ENCODE measurements around the gene ITPRID1.

- TF ChIP-seq CTCF (IDR thresholded peaks at IDR 0.05; ENCODE audit: low read depth, low read length, poor library complexity, severe bottlenecking) = no peak
- no peak for TF ChIP-seq EZH2phosphoT487 (IDR thresholded peaks at IDR 0.05; ENCODE audit: borderline replicate concordance, low read length)
These were observed 126.5 kb downstream of the ITPRID1 start for GRCh38 chr7:31640381-31640780.
